Activated effector memory CD4-positive, alpha-beta T cell treated with Interleukin-2 at 50 U/mL for 16 hours (primary cell): Measurements from ENCODE around the gene XIST.
"Not testable (repeated sequence)": the region's sequence is repeated elsewhere in the genome, so short reads cannot be mapped to it uniquely, and the experiment has no call there.

ENCODE experiments used
- DNase-seq: peaks from one replicate; pipeline ENCODE4 v3.0.0-alpha.2; 2020

The XIST gene

GRCh38 chrX:73852467-73852866 is at the start of gene XIST:
TSS of gene XIST (minus strand) at chrX:73852714.
- DNase-seq, result no peak

- DNase-seq, result not testable (repeated sequence)
Measured at GRCh38 chrX:73898315-73898714, 45.8 kb upstream of the XIST start.

- DNase-seq, result peak; percentile 0
Measured at GRCh38 chrX:73892515-73893090, 40.1 kb upstream of the XIST start.

- DNase-seq, result not testable (repeated sequence)
Measured at GRCh38 chrX:73882260-73882659, 29.7 kb upstream of the XIST start.

GRCh38 chrX:73877687-73878086 is 25.2 kb upstream of the XIST start:
- no peak for DNase-seq

- no peak for DNase-seq
Measured at GRCh38 chrX:73876911-73877310, 24.4 kb upstream of the XIST start.

- no peak for DNase-seq
Measured at GRCh38 chrX:73868916-73869315, 16.4 kb upstream of the XIST start.

GRCh38 chrX:73867144-73867543 is 14.6 kb upstream of the XIST start:
- DNase-seq, result no peak

- no peak for DNase-seq
Measured at GRCh38 chrX:73863852-73864251, 11.3 kb upstream of the XIST start.

- no peak for DNase-seq
Measured at GRCh38 chrX:73863268-73863667, 10.8 kb upstream of the XIST start.

GRCh38 chrX:73859622-73860021 is 7.1 kb upstream of the XIST start:
- no peak for DNase-seq

- DNase-seq, result peak; percentile 41
Measured at GRCh38 chrX:73855546-73855945, 3.0 kb upstream of the XIST start.

- no peak for DNase-seq
Measured at GRCh38 chrX:73852022-73852421, 492 bp downstream of the XIST start.

- DNase-seq, result no peak
Measured at GRCh38 chrX:73851014-73852009, 1.2 kb downstream of the XIST start.

- DNase-seq, result no peak
Measured at GRCh38 chrX:73850124-73851013, 2.1 kb downstream of the XIST start.

GRCh38 chrX:73849073-73849472 is 3.4 kb downstream of the XIST start:
- DNase-seq, result no peak

GRCh38 chrX:73847991-73848390 is 4.5 kb downstream of the XIST start:
- no peak for DNase-seq

GRCh38 chrX:73847100-73847499 is 5.4 kb downstream of the XIST start:
- DNase-seq, result no peak

- DNase-seq, result no peak
Measured at GRCh38 chrX:73842541-73843234, 9.8 kb downstream of the XIST start.

GRCh38 chrX:73841337-73841736 is 11.2 kb downstream of the XIST start:
- DNase-seq, result no peak

- DNase-seq, result no peak
Measured at GRCh38 chrX:73840120-73840924, 12.2 kb downstream of the XIST start.

- no peak for DNase-seq
Measured at GRCh38 chrX:73839152-73839551, 13.4 kb downstream of the XIST start.
